ENCODE data around the gene EDEM2. TPM values are rescaled to one million over a fixed set of nuclear protein-coding genes. Genes with fewer than 3 reads are reported as not detected.

Gene EDEM2
- total RNA-seq, 2 donors from 2014 or later: 27.1 to 30.0 TPM

- intact Hi-C loops (cut with DNase I): no loop called here
- no peak overlapping the region for H3K27ac ChIP-seq
- no peaks in the 10 kb centered on the region for H3K4me1 ChIP-seq (replicated peaks)
- no peak for DNase-seq (ENCODE audit: low spot score)
- no peaks in the 10 kb centered on the region for H3K27me3 ChIP-seq (replicated peaks; ENCODE audit: insufficient read depth)
- peaks cover 6 to 11% of the 10 kb centered on the region in 2 donors for H3K36me3 ChIP-seq
- H3K9me3 ChIP-seq: no peaks in the 10 kb centered on the region
- H3K4me3 ChIP-seq: no peak overlapping the region
- no peak for TF ChIP-seq POLR2AphosphoS5 (IDR thresholded peaks at IDR 0.05)
- no peak for TF ChIP-seq CTCF (IDR thresholded peaks at IDR 0.05)
- TF ChIP-seq POLR2A (IDR thresholded peaks at IDR 0.05): no peak
- WGBS: 92% methylated on average over 5 of the region's 5 CpGs
Measured at GRCh38 chr20:35122756-35123405, 24.3 kb downstream of the EDEM2 start.

GRCh38 chr20:35121186-35121585 lies 25.9 kb downstream of the EDEM2 start:
- Histone ChIP-seq H3K27ac (no peak overlapping the region), H3K4me3 (no peak overlapping the region), H3K36me3 (peaks cover 6 to 11% of the 10 kb centered on the region in 2 donors), H3K27me3 (replicated peaks; ENCODE audit: insufficient read depth) (no peaks in the 10 kb centered on the region), H3K4me1 (replicated peaks) (no peaks in the 10 kb centered on the region), H3K9me3 (no peaks in the 10 kb centered on the region)
- intact Hi-C loops (cut with DNase I): no loop called here
- TF ChIP-seq POLR2A (IDR thresholded peaks at IDR 0.05): no peak
- no peak for TF ChIP-seq CTCF (IDR thresholded peaks at IDR 0.05)
- no peak for TF ChIP-seq POLR2AphosphoS5 (IDR thresholded peaks at IDR 0.05)
- WGBS: 91% methylated on average over 7 of the region's 7 CpGs
- no peak for DNase-seq (ENCODE audit: low spot score)

- TF ChIP-seq CTCF (IDR thresholded peaks at IDR 0.05) (no peak), POLR2A (IDR thresholded peaks at IDR 0.05) (no peak), POLR2AphosphoS5 (IDR thresholded peaks at IDR 0.05) (no peak)
- Histone ChIP-seq H3K27ac (no peak overlapping the region), H3K36me3 (peaks cover 6 to 17% of the 10 kb centered on the region in 2 donors), H3K4me1 (replicated peaks) (no peaks in the 10 kb centered on the region), H3K9me3 (no peaks in the 10 kb centered on the region), H3K4me3 (no peak overlapping the region), H3K27me3 (replicated peaks; ENCODE audit: insufficient read depth) (no peaks in the 10 kb centered on the region)
- 93% methylated on average over 8 of the region's 8 CpGs for WGBS
- DNase-seq (ENCODE audit: low spot score): no peak
- intact Hi-C loops (cut with DNase I): no loop called here
Measured at GRCh38 chr20:35120012-35120701, 27.0 kb downstream of the EDEM2 start.

GRCh38 chr20:35117629-35118028 lies 29.5 kb downstream of the EDEM2 start:
- TF ChIP-seq POLR2A (IDR thresholded peaks at IDR 0.05) (no peak), CTCF (IDR thresholded peaks at IDR 0.05) (no peak), POLR2AphosphoS5 (IDR thresholded peaks at IDR 0.05) (no peak)
- no peaks in the 10 kb centered on the region for H3K4me1 ChIP-seq (replicated peaks)
- peaks cover 5 to 9% of the 10 kb centered on the region in 2 donors for H3K36me3 ChIP-seq
- intact Hi-C loops (cut with DNase I): no loop called here
- no peak overlapping the region for H3K4me3 ChIP-seq
- H3K27ac ChIP-seq: no peak overlapping the region
- no peak for DNase-seq (ENCODE audit: low spot score)
- WGBS: 95% methylated on average over 1 of the region's 1 CpG
- H3K27me3 ChIP-seq (replicated peaks; ENCODE audit: insufficient read depth): no peaks in the 10 kb centered on the region
- no peaks in the 10 kb centered on the region for H3K9me3 ChIP-seq

GRCh38 chr20:35117196-35117595 lies 29.9 kb downstream of the EDEM2 start:
- no peak for TF ChIP-seq POLR2AphosphoS5 (IDR thresholded peaks at IDR 0.05)
- no peak for TF ChIP-seq CTCF (IDR thresholded peaks at IDR 0.05)
- TF ChIP-seq POLR2A (IDR thresholded peaks at IDR 0.05): no peak
- Histone ChIP-seq H3K27me3 (replicated peaks; ENCODE audit: insufficient read depth) (no peaks in the 10 kb centered on the region), H3K36me3 (peaks cover 3 to 5% of the 10 kb centered on the region in 2 donors), H3K9me3 (no peaks in the 10 kb centered on the region), H3K27ac (no peak overlapping the region), H3K4me3 (no peak overlapping the region), H3K4me1 (replicated peaks) (no peaks in the 10 kb centered on the region)
- intact Hi-C loops (cut with DNase I): no loop called here
- DNase-seq (ENCODE audit: low spot score): no peak

All from prostate gland (tissue), 2 donors.